HG02943 (cell line): ENCODE measurements around the gene SNX13.
"Not testable (repeated sequence)": the region's sequence is repeated elsewhere in the genome, so short reads cannot be mapped to it uniquely, and the experiment has no call there.

Experiments used
- ATAC-seq: cut with Tn5 transposase; IDR thresholded peaks from one replicate; pipeline ENCODE4 v1.9.1; 2021; ENCODE audit warnings: mild to moderate bottlenecking, low read depth, moderate library complexity; ENCODE audit not compliant: unreplicated experiment

Gene SNX13

DNA sequence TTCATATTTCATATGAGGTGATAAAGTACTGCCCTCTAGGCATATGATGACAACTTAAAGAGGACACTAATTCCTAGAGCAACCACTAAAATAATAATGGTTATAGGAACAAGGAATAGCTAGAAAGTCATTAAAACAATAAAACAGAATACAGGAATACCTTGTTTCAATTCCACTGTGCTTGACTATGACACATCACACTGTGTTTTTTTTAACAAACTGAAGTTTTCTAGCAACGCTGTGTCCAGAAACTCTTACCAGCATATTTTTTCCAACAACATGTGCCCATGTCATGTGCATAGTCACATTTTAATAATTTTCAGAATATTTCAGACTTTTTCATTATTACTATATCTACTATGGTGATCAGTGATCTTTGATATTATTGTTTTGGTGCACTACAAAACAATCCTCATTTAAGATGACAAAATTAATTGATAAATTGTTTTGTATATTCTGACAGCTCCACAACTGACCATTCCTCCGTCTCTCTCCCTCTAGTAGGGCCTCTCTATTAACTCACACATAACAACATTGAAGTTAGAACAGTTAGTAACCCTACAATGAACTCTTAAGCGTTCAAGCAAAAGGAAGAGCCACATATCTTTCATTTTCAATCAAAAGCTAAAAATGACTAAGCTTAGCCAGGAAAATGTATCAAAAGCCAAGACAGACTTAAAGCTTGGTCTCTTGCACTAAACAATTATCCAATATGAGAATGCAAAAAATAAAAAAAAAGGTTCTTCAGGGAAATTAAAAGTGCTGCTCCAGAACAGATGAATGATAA is 85.8 kb downstream of the SNX13 start:
- no peak for ATAC-seq

DNA sequence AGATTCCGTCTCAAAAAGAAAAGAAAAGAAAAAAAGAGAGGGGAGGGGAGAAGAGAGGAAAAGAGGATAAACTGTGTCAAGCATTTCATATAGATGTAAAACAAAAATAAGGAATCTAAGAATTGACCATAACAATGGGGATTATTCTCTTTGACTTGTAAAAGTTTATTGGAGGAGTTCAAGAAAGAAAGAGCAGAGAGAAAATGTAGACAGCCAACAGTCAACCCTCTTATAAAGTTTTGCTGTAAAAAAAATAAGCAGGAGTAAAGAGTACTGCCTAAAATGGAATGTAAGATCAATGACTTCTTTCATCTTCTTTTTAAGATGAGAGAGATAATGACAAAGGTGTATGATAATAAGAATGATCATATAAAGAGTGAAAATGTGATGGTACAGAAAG is 87.9 kb downstream of the SNX13 start:
- ATAC-seq = no peak

DNA sequence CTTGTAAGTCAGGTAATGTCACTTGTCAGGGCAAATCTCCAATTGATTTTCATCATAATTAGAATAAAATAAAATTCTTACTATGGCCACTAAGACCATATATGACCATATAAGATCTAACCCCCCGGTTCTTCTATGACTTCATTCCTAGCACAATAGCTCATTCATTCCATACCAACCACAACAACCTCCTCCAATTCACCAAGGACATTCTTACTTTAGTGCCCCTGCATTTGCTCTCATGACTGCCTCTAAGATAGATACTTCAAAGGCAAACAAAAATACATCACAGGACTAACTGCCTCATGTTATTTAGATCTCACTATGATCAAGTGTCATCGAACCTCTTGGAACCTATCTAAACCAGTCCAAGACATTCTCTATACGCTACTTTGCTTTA is 90.8 kb downstream of the SNX13 start:
- no peak for ATAC-seq

DNA sequence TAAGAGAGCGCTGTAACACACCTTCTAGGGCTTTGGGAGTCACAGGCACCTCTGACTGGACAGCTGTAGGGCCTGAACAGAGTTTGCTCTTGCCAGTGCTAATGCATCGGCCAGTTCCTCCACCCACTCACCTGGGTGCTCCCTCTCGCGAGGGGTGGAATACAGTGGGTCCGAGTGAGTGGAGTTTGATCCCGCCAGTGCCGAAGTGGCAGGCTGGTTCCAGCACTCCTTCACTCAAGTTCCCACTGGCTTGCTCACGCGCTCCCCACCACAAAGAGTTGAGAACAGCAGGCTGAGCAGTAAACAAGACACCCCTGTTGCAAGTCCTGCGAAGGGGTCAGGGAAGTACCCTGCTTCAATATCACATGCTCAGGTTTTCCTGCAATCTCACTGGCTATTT is 91.8 kb downstream of the SNX13 start:
- ATAC-seq = no peak

GRCh38 chr7:17846935-17847334 is 93.4 kb downstream of the SNX13 start:
- no peak for ATAC-seq

DNA sequence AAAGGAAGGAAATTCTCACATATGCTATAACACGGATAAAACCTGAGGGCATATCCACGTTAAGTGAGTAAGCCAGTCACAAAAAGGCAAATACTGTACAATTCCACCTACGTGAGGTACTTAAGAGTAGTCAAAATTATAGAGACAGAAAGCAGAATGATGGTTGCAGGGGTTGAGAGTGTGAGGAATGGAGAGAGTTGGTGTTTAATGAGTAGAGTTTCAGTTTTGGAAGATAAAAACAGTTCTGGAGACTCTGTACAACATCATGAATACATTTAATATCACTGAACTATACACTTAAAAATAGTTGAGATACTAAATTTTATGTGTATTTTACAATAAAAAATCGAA is 95.1 kb downstream of the SNX13 start:
- no peak for ATAC-seq

DNA sequence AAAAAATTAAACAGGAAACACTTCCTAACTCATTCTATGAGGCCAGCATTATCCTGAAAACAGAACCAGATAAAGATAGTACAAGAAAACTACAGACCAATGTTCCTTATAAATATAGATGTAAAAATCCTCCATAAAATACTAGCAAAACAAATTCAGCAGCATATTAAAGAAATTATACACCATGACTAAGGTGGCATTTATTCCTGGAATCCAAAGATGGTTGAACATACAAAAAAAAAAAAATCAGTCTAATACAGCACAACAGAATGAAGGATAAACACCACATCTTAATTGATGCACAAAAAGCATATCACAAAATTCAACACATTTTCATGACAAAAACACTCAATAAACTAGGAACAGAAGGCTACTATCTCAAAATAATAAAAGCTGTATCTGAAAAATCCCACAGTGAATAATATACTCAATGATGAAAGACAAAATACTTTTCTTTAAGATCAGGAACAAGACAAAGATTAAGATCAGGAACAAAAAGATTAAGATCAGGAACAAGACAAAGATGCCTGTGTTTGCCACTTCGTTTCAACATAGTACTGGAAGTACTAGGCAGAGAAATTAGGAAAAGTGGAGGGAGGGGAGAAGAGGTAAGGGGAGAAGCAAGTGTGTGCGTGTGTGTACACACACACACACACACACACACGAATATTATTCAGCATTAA is 95.6 kb downstream of the SNX13 start:
- ATAC-seq = no peak

DNA sequence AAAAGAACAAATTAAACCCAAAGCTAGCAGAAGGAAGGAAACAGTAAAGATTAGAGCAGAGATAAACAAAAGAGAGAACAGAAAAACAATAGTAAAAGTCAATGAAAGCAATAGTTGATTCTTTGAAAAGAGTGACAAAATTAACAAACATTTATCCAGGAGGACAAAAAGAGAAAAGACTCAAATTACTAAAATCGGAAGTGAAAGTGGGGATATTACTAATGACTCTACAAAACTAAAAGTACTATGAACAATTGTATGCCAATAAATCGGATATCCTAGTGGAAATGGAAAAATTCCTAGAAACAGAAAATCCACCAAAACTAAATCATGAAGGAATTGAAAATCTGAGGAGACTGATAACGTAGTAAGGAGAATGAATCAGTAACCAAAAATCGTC is 96.3 kb downstream of the SNX13 start:
- ATAC-seq = no peak

GRCh38 chr7:17843041-17843440 is 97.3 kb downstream of the SNX13 start:
- no peak for ATAC-seq

- no peak for ATAC-seq
Observed at GRCh38 chr7:17832820-17833355, 107.4 kb downstream of the SNX13 start.

DNA sequence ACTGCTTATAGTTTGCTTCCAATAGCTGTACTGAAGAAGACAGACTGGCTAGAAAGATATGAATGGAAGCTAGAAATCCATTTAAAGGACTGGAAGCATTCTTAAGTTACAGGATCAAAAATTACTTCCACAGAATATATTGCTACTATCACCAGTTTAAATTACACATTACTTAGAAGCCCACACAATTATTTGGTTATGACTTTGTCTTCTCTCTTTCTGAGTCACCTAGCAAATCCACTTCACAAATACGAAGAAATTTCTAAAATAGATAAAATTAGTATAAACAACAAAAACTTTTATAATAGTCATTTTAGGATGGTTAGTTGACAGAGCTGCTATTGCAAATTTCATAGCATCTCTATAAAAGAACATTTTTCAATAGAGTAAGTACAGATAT is 108.1 kb downstream of the SNX13 start:
- no peak for ATAC-seq

DNA sequence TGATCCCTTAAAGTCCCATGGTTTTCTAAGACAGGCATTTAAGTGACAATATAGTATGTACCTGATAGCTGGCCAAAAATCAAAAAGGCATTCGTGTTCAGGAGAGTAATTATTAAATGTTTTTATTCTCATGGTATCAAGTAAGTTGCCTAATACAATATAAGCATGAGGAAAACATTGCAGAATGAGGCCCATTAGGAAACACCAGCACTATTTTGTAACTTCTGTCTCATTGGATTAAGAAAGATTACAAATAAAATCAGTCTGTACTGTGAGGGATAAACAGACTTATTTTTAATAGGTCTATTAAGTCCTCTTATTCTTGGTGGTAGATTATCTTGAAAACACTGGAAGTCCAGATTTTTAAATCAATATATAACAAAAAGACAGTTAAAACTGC is 110.1 kb downstream of the SNX13 start:
- no peak for ATAC-seq

- no peak for ATAC-seq
Observed at GRCh38 chr7:17829001-17829400, 111.3 kb downstream of the SNX13 start.

GRCh38 chr7:17822547-17823173 is 117.6 kb downstream of the SNX13 start:
- ATAC-seq = no peak

GRCh38 chr7:17816903-17817302 is 123.4 kb downstream of the SNX13 start:
- ATAC-seq = no peak

GRCh38 chr7:17815318-17815717 is 125.0 kb downstream of the SNX13 start:
- no peak for ATAC-seq

DNA sequence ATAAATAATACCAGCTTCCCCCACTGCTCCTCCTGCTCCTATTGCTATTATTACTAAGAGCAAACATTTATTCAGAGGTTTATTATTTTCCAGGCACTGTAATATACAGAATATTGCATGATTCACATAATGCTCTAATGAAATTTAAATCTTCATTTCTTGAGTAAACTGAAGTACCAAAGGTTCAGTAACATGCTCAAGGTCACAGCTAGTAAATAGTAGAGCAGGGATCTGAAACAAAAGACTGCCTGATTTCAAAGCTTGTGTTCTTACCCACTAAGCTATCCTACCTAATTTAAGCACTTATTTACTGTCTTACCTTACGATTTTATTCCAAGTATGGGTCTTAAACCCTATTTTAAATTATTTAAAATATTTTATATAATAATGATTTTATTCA is 126.2 kb downstream of the SNX13 start:
- no peak for ATAC-seq

GRCh38 chr7:17809215-17809614 is 131.1 kb downstream of the SNX13 start:
- ATAC-seq = not testable (repeated sequence)

DNA sequence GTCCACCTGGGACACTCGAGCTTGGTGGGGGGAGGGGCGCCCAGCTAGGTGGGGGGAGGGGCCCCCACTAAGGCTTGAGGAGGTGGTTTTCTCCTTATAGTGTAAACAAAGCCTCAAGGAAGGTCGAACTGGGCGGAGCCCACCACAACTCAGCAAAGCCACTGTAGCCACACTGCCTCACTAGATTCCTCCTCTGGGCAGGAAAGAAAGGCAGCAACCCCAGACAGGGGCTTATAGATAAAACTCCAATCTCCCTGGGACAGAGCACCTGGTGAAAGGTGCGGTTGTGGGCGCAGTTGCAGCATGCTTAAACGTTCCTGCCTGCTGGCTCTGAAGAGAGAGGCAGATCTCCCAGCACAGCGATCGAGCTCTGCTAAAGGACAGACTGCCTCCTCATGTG is 133.1 kb downstream of the SNX13 start:
- ATAC-seq = no peak

DNA sequence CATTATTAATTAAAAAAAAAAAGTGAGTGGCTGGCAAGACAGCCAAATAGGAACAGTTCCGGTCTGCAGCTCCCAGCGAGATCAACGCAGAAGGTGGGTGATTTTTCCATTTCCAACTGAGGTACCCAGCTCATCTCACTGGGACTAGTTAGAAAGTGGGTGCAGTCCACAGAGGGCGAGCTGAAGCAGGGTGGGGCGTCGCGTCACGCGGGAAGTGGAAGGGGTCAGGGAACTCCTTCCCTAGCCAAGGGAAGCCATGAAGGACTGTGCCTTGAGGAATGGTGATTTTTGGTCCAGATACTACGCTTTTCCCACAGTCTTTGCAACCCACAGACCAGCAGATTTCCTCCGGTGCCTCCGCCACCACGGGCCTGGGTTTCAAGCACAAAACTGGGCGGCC is 133.7 kb downstream of the SNX13 start:
- ATAC-seq = no peak

DNA sequence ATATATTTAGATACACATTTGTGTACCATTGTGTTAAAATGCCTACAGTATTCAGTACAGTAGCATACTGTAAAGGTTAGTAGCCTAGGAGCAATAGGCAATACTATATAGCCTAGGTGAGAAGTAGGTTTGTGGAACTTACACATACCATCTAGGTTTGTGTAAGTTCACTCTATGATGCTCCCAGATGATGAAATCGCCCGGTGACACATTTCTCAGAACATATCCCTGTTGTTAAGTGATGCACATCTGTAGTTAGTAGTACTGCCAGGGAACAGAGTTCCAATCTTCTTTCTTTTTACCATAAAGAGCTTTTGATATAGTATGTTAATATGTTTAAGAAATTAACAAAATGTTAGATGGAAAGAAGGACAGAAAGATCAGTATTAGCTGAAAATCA is 138.2 kb downstream of the SNX13 start:
- no peak for ATAC-seq
